Measurements from ENCODE around the gene ZC2HC1B.

DNA sequence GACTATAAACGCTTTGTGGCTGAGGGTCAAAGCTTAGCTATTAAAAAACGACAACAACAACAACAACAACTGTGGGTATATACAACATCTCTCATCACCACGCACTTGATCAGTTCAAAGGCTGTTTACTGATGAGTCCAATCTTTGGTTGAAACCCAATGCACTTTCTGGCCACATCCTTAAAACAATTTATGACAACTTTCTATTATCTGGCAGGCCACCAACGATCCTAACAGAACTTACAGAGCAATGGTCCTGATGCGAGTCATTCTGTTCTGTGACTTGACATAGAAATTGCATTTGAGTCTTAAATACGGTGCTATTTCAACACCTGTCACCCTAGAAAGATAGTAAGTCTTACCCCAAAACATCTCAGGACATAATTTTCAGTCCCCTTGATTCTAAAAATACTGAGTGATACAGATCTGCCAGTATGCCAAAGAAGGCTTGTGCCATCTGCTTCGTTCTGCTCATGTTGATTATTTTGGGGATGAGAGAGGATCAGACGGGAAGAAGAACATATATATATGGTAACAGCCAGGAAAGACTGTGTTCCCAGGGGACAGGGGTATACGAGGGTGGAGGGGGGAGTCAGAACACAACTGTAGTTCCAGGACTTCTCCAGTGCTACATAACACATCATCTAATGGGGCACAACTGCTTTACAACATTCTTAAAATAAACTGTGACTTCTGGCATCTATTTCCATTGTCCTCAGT, 87.9 kb downstream of the ZC2HC1B start:
- TF ChIP-seq CTCF (IDR thresholded peaks at IDR 0.05) (no peak), POLR2A (IDR thresholded peaks at IDR 0.05) (no peak)
